8988T (cell line): ENCODE data around the gene MDGA2.

Source experiments
- DNase-seq: peaks from one replicate; pipeline ENCODE4 v3.0.0; 2011

MDGA2 gene

DNA sequence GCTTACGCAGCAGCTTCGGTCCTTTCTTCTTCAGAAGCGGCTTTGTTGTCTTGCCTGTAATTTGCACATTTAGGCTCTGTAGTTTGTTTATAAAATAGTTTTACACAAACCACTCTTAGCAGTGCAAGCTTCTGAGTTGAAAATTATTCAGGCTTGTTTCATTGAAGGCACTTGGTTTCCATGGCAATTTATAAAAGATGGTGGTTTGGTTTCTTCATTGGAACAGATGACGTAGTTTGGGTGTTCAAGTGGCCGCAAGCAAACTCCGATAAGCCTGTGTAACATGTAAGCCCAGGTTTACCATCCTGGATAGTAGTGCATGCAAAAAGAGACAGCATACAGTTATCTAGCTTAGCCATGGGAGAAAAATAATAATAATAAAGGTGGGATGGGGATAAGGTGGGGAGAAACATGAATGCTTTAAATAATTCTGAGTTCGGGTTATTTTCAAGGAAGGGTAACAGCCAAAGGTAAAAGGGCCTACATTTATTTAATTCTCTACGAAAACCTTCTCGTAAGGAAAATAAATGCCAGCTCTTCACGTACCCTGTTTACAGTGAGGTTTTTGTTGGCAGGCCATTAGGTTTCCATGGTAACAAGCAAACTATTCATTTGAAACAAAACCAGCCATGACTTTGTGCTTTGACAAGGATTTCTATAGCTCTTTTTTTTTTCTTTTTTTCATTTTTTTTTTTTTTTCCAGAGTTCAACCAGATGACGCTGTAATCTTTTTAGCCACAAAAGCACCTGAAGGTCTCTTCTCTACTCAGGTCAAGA, 834.3 kb downstream of the MDGA2 start:
- no peak for DNase-seq

DNA sequence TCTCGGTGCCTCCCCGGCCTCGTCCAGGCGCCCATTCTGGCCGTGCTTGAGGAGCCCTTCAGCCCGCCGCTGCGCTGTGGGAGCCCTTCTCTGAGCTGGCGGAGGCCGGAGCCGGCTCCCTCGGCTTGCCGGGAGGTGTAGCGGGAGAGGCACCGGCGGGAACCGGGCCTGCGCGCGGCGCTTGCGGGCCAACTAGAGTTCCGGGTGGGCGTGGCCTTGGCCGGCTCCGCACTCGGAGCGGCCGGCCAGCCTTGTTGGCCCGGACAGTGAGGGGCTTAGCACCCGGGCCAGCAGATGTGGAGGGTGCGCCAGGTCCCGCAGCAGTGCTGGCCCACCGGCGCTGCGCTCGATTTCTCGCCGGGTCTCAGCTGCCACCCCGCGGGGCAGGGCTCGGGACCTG, 855.1 kb downstream of the MDGA2 start:
- no peak for DNase-seq

DNA sequence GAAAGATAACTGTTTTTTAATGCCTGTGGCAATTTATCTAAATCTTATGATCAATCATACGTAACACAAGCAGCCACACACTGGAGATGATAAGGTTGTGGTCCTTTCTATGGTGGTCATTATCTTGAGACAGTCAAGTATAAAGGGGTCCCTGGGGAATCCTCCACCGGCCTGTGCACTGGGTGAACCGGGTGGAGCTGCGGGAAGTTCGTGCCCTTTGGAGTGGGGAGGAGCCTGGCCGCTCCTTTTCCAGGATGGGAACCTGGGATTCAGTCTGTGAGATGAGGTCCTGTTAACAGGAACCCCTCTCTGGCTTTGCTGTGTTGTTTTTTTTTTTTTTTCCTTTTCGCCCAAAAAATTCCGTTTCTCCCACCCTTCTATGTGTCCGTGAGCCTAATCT, 856.3 kb downstream of the MDGA2 start:
- no peak for DNase-seq

DNA sequence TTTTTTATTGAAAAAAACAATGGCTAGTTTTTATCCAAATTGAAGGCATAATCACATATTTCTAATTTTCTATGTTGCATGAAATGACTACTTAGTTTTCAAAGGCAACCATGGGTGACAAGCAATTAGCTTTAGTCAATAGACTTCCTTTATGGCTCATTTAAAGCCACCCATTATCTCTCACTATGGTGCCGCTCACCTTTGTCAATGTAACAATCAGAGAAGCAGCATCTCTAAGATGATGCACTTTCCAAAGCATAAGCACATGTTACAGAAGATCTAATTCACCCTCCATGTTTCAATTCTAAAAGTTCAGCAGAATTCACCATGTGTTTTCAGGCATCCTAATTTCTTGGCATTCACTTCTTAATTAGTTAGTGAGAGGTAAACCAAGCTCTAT, 857.3 kb downstream of the MDGA2 start:
- no peak for DNase-seq

DNA sequence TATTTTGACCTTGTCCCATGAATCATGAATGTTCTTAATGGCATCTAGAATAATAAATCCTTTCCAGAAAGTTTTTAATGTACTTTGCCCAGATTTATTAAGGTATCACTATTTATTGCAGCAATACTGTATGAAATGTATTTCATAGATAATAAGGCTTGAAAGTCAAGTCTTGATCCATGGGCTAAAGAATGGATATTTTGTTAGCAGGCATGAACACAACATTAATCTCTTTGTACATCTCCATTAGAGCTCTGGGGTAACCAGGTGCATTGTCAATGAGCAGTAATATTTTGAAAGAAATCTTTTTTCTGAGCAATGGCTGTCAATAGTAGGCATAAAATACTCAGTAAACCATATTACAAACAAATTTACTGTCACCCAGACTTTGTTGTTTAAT, 882.3 kb downstream of the MDGA2 start:
- no peak for DNase-seq
